ENCODE data around the gene BMP8B.
"Not testable (repeated sequence)": the region's sequence is repeated elsewhere in the genome, so short reads cannot be mapped to it uniquely, and the experiment has no call there.

Gene BMP8B

GRCh38 chr1:39808784-39809517 lies 20.3 kb upstream of the BMP8B start:
- no peak for DNase-seq

- DNase-seq = no peak
Observed at GRCh38 chr1:39805385-39805784, 16.7 kb upstream of the BMP8B start.

GRCh38 chr1:39802496-39803260 lies 14.0 kb upstream of the BMP8B start:
- no peak for DNase-seq

- no peak for DNase-seq
Observed at GRCh38 chr1:39800471-39800835, 11.8 kb upstream of the BMP8B start.

DNA sequence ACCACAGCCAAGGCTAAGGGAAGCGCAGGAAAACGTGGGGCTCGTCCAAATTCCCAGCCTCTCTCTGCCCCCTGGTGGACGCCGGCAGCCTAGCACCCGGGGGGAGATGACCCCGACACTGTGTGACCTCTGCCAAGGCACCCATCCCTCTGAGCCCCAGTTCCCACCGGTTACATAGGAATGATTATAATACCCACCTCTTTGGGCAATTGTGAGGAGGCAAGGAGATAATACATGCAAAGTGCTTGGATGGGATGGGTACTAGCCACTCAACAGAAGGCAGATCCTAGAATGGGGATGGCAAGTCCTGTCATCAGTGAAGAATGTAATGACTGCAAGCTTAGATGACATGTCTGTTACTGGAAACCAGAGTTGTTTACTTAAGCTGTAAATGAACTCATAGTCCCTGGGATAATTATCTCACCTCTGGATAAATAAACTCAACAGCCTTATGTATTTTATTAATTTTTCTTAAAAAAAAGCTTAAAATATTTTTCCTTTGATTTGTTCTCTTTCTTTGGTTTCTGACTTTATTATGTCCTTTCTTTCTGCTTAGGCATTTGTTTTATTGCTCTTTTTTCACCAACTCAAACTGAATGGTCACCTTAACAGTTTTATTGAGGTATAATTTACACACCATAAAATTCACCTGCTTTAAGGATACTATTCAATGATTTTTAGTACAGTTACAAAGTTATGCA lies 11.3 kb upstream of the BMP8B start:
- DNase-seq = peak; percentile 79

- DNase-seq = peak; percentile 83
Observed at GRCh38 chr1:39798859-39799769, 10.4 kb upstream of the BMP8B start.

GRCh38 chr1:39795651-39796050 lies 7.0 kb upstream of the BMP8B start:
- no peak for DNase-seq

- no peak for DNase-seq
Observed at GRCh38 chr1:39791838-39792237, 3.2 kb upstream of the BMP8B start.

- DNase-seq = no peak
Observed at GRCh38 chr1:39789571-39790110, 976 bp upstream of the BMP8B start.

GRCh38 chr1:39788426-39788757 lies 273 bp downstream of the BMP8B start:
- no peak for DNase-seq

- DNase-seq = not testable (repeated sequence)
Observed at GRCh38 chr1:39787964-39788363, 701 bp downstream of the BMP8B start.

GRCh38 chr1:39787468-39787867 lies 1.2 kb downstream of the BMP8B start:
- no peak for DNase-seq

- not testable (repeated sequence) for DNase-seq
Observed at GRCh38 chr1:39787108-39787375, 1.6 kb downstream of the BMP8B start.

GRCh38 chr1:39786303-39787107 lies 2.2 kb downstream of the BMP8B start:
- DNase-seq = not testable (repeated sequence)

DNA sequence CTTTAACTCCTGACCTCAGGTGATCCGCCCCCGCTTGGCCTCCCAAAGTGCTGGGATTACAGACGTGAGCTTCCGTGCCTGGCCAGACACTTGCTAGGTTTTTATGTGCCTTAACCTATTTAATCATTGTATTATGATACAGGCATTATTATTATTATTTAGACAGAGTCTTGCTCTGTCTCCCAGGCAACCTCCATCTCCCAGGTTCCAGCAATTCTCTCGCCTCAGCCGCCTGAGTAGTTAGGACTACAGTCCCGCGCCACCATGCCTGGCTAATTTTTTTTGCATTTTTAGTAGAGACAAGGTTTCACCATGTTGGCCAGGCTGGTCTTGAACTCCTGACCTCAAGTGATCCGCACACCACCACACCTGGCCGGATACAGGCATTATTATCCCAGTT lies 6.0 kb downstream of the BMP8B start:
- not testable (repeated sequence) for DNase-seq

DNA sequence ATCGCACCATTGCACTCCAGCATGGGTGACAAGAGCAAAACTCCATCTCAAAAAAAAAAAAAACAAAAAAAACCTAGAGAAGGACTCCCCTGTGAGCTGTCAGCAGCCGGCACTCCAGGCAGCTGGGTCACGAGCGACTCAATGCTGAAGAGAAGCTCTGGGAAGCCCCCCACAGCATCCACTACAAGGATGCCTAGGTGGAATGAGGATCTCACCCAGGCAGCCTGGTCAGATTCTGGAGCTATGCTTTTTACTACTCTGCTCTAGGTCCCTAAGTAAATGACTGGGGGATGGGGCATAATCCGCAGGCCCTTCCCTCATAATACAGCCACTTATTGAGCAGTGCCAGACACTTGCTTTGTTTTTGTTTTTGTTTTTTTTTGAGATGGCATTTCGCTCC lies 6.6 kb downstream of the BMP8B start:
- DNase-seq = no peak

DNA sequence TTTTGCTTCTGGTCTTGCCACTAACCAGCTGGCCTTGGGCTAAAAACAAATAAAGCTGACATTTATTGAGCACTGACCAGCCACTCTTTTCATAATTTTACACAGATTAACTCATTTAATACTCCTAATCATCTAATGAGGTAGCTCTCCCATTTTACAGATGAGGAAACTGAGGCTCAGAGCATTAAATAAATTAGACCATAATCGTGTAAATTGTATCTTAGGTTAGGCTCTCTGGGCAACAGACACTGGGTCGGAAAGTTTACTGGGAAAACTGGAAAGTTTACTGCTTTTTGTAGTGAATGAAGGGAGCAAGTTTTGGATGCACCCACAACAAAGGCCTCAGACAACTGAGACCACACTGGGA lies 7.3 kb downstream of the BMP8B start:
- DNase-seq = no peak

DNA sequence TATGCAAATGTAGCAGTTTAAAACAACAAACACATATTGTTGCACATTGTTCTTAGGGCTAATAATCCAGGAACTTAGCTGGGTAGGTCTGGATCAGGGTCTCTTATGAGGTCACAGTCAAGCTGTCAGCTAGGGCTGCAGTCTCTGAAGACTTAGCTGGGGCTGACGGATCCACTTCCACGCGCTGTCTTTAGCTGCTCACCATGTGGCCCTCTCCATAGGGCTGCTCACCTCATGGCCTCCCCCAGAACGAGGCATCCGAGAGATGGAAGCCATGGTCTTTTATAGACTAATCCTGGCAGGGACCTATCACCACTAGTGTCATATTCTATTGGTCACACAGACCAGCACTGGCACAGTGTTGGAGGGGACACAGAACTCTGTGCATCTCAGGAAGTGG lies 8.8 kb downstream of the BMP8B start:
- no peak for DNase-seq

- no peak for DNase-seq
Observed at GRCh38 chr1:39779137-39779536, 9.5 kb downstream of the BMP8B start.

DNA sequence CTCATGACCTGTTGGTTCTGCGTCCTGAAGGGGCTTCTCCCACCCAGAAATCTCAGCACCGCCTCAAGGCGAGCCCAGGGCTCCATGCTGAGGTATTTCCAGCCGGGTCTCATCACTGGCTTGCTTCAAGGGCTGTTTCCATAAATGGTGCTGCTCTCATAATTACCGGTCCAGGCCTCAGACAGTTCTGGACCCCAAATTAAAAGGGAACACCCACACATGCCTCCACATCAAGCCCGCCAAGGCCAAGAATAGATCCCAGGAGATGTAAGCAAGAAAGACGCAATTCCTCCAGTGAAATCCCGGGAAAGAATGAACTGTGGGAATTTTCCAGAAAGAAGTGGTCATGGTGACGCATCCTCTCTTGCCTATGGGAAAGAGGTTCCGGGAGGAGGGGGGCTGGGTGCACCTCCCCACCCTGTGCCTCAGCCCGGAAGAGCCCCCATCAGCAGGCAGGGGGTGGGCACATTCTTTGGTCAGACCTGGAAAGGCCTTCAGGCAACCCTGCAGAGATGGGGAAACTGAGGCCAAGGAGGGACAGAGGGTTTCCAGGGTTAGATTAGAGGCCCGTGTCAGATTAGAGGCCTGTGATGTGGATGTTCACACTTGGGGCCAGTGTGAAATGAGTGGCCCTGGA lies 10.1 kb downstream of the BMP8B start:
- not testable (repeated sequence) for DNase-seq

- not testable (repeated sequence) for DNase-seq
Observed at GRCh38 chr1:39777896-39778295, 10.8 kb downstream of the BMP8B start.

- DNase-seq = no peak
Observed at GRCh38 chr1:39777306-39777705, 11.4 kb downstream of the BMP8B start.
